SHP77 (cell line): ENCODE results near the gene ZDHHC18.
"Not testable (repeated sequence)": the region's sequence is repeated elsewhere in the genome, so short reads cannot be mapped to it uniquely, and the experiment has no call there.

ENCODE experiments used
- DNase-seq, 2 experiments: peaks; one replicate each; lab custom pipeline; 2025; lab: John Stamatoyannopoulos, UW

Gene ZDHHC18

GRCh38 chr1:26791148-26791547 is 35.3 kb upstream of the ZDHHC18 start:
- no peak for DNase-seq

GRCh38 chr1:26791626-26792025 is 34.9 kb upstream of the ZDHHC18 start:
- DNase-seq = no peak

GRCh38 chr1:26792924-26793323 is 33.6 kb upstream of the ZDHHC18 start:
- no peak for DNase-seq

GRCh38 chr1:26794391-26794790 is 32.1 kb upstream of the ZDHHC18 start:
- DNase-seq = no peak

- no peak for DNase-seq
Observed at GRCh38 chr1:26797627-26798026, 28.9 kb upstream of the ZDHHC18 start.

- DNase-seq = peak; percentile 42 to 57
Observed at GRCh38 chr1:26799479-26800142, 26.9 kb upstream of the ZDHHC18 start.

GRCh38 chr1:26803932-26804331 is 22.6 kb upstream of the ZDHHC18 start:
- DNase-seq = not testable (repeated sequence)

- peak; percentile 28 to 61 for DNase-seq
Observed at GRCh38 chr1:26810105-26810504, 16.4 kb upstream of the ZDHHC18 start.

GRCh38 chr1:26811057-26811456 is 15.4 kb upstream of the ZDHHC18 start:
- no peak for DNase-seq

- no peak for DNase-seq
Observed at GRCh38 chr1:26811708-26812107, 14.8 kb upstream of the ZDHHC18 start.

- DNase-seq = no peak
Observed at GRCh38 chr1:26814377-26814776, 12.1 kb upstream of the ZDHHC18 start.

- DNase-seq = no peak
Observed at GRCh38 chr1:26814893-26815292, 11.6 kb upstream of the ZDHHC18 start.

GRCh38 chr1:26820784-26821269 is 5.7 kb upstream of the ZDHHC18 start:
- DNase-seq = no peak

- no peak for DNase-seq
Observed at GRCh38 chr1:26822737-26823395, 3.6 kb upstream of the ZDHHC18 start.

GRCh38 chr1:26824731-26825130 is 1.8 kb upstream of the ZDHHC18 start:
- no peak for DNase-seq

- DNase-seq = no peak
Observed at GRCh38 chr1:26827106-26827604, 667 bp downstream of the ZDHHC18 start.

GRCh38 chr1:26827663-26828062 is 1.2 kb downstream of the ZDHHC18 start:
- DNase-seq = no peak

GRCh38 chr1:26828411-26828991 is 2.0 kb downstream of the ZDHHC18 start:
- DNase-seq = no peak

GRCh38 chr1:26829184-26829911 is 2.9 kb downstream of the ZDHHC18 start:
- no peak for DNase-seq

GRCh38 chr1:26831059-26831458 is 4.6 kb downstream of the ZDHHC18 start:
- DNase-seq = no peak

GRCh38 chr1:26831546-26832248 is 5.2 kb downstream of the ZDHHC18 start:
- DNase-seq = no peak
